Uterus (tissue), 2 donors: ENCODE data around the gene FAM98B.

Experiments used
- CTCF ChIP-seq, 4 experiments: fragments of 200-600 bp in 2 of 4; fragments of 450-650 bp in 2 of 4; sonication (generic) in 2 of 4; IDR thresholded peaks; one replicate each; pipeline ENCODE4 v1.5.1; 2016 to 2019; ENCODE audit warnings: antibody characterized with exemption in 4 of 4, mild to moderate bottlenecking in 2 of 4, moderate library complexity in 1 of 4
- POLR2A ChIP-seq, 2 donors: fragments of 450-650 bp; IDR thresholded peaks; one replicate each; pipeline ENCODE4 v1.6.1; 2016; ENCODE audit warnings: antibody characterized with exemption in 2 of 2, mild to moderate bottlenecking in 1 of 2, moderate library complexity in 1 of 2

DNA sequence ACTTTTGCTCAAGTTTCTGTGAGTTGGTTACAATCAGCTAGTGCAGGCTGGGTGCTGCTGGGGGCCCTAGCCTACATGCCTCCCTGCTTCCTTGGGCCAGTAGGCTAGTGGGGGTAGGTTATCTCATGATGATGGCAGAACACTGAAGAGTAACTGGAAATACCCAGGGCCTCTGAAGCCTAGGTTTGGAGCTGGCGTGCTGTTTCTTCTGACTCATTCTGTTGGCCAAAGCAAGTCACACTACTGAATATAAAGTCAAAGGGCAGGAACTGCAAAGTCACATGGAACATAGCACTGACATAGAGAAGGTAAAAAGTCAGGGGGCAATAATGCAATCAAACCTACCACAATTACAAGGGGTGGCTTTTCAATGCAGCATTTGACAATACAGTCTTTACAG, 76.2 kb downstream of the FAM98B start:
- no peak for TF ChIP-seq CTCF (IDR thresholded peaks at IDR 0.05)
- TF ChIP-seq POLR2A (IDR thresholded peaks at IDR 0.05): no peak
